AG04450 (cell line): ENCODE results near the gene LCN15. TPM values are rescaled to one million over a fixed set of nuclear protein-coding genes. Genes with fewer than 3 reads are reported as not detected.

Source experiments
- CTCF ChIA-PET: fragments of 300-600, 350-600 bp; formaldehyde crosslinking; extraction: SDS; loops from one replicate; lab custom pipeline; 2022; ENCODE audit warnings: antibody characterized with exemption, inconsistent platforms; lab: Charles Lee
- POLR2A ChIA-PET: fragments of 350-600 bp; formaldehyde crosslinking; extraction: SDS; loops from one replicate; lab custom pipeline; 2021; ENCODE audit warnings: antibody characterized with exemption, inconsistent platforms; lab: Yijun Ruan, JAX
- DNase-seq: peaks from one replicate; pipeline ENCODE4 v3.0.0-alpha.2; 2011; ENCODE audit warnings: low read depth, low spot score
- H3K27ac ChIP-seq: one replicate; pipeline ENCODE4 v1.5.1; 2012; ENCODE audit warnings: low read depth, low read length, control low read depth
- H3K27me3 ChIP-seq: one replicate; pipeline ENCODE4 v1.6.0; 2012; ENCODE audit warnings: low read length; ENCODE audit not compliant: control insufficient read depth, insufficient read depth
- H3K4me3 ChIP-seq: 2 replicates; pipeline ENCODE4 v1.5.1; 2011; ENCODE audit warnings: mild to moderate bottlenecking, low read depth, low read length, control low read depth
- H3K9me3 ChIP-seq: 2 replicates; pipeline ENCODE4 v1.5.1; 2012; ENCODE audit warnings: low read length; ENCODE audit not compliant: control insufficient read depth, insufficient read depth
- polyA plus RNA-seq: library from polyadenylated mRNA; depleted of rRNA; stranded (reverse); fragments of >200 nt; gene quantifications from 2 replicates; pipeline ENCODE4 v1.2.3, GENCODE V29; 2011
- TF ChIP-seq, protein P1 (sequence below): IDR thresholded peaks from 2 replicates; pipeline ENCODE4 v1.5.1; 2011; ENCODE audit warnings: low read depth, low read length, control low read depth, inconsistent platforms

LCN15 gene
- polyA plus RNA-seq, 1 experiment = not detected

DNA sequence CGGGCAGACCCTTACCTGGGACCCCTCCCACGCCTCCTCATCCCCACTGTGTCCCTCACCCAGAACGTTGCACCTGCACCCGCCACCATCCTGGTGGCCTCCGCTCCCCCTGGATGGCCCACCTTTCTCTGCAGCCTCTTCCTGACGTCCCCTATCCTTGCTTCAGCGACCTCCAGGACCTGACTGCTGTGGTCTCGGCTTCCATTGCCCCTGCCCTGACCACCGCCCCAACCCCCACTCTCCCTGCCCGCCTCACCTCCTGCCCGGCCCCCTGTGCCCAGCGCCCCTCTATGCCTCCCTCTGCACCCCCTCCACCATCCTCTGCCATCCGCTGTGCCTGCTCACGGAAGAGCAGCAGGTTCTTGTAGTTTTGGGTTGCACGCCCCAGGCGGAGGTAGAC, 23.8 kb downstream of the LCN15 start:
- H3K9me3 ChIP-seq = peaks cover 10% of the 10 kb centered on the region; the same call in 1 of the 2 replicates
- no peak overlapping the region for H3K4me3 ChIP-seq
- H3K27me3 ChIP-seq = peaks cover 56% of the 10 kb centered on the region
- TF ChIP-seq, protein P1, sequence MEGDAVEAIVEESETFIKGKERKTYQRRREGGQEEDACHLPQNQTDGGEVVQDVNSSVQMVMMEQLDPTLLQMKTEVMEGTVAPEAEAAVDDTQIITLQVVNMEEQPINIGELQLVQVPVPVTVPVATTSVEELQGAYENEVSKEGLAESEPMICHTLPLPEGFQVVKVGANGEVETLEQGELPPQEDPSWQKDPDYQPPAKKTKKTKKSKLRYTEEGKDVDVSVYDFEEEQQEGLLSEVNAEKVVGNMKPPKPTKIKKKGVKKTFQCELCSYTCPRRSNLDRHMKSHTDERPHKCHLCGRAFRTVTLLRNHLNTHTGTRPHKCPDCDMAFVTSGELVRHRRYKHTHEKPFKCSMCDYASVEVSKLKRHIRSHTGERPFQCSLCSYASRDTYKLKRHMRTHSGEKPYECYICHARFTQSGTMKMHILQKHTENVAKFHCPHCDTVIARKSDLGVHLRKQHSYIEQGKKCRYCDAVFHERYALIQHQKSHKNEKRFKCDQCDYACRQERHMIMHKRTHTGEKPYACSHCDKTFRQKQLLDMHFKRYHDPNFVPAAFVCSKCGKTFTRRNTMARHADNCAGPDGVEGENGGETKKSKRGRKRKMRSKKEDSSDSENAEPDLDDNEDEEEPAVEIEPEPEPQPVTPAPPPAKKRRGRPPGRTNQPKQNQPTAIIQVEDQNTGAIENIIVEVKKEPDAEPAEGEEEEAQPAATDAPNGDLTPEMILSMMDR = no peak
- ChIA-PET POLR2A (interaction anchor here (1.1 to 1.7 kb wide), 2 partner anchors 12 kb away, joined by 3 to 10 read pairs; no protein-coding TSS in a partner anchor), CTCF (no interaction called here)
- no peak overlapping the region for H3K27ac ChIP-seq
- no peak for DNase-seq

DNA sequence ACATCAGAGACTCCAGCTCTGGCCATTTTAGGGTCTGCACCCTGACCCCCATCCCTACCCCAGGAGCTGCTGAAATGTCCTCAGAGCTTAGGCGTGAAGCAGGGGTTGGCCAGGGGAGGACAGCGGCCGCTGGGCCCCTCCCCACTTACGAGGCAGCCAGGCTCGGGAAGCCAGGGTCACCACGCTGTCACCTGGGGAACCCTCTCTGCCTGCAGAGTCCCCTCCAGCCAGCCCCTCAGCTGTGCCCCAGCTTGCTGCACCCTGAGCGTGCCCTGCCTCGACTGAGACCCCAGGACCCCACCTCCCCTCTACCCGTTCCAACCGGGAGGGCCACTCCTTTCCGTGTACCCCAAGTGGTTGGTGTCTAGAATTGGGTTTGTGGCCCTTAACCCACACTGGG, 24.2 kb downstream of the LCN15 start:
- Histone ChIP-seq H3K9me3 (peaks cover 10% of the 10 kb centered on the region; the same call in 1 of the 2 replicates), H3K27ac (no peak overlapping the region), H3K4me3 (no peak overlapping the region), H3K27me3 (peaks cover 56% of the 10 kb centered on the region)
- DNase-seq = no peak
- TF ChIP-seq, protein P1 = no peak
- ChIA-PET CTCF (no interaction called here), POLR2A (interaction anchor here (1.1 kb wide), 1 partner anchor 12 kb away, joined by 3 read pairs; no protein-coding TSS in a partner anchor)

DNA sequence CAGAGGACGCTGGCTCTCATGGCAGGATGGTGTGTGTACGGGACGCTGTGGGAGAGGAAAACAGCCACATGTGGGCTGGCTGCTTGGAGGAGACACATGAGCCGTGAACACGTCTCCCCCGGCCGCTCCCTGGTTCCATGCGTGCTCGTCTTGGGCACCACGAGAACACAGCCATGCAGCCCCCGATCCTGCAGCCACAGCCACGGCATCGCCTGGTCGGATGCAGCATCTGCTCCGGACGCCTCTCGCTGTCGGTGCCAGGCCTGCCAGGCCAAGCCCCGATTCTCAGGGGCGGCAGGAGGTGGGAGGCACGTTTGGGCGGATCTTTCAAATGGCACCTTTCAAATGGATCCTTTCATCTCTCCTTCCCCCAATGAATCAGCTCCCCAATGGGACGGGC, 24.8 kb downstream of the LCN15 start:
- no peak overlapping the region for H3K27ac ChIP-seq
- no peak overlapping the region for H3K4me3 ChIP-seq
- POLR2A ChIA-PET = interaction anchor here (1.1 kb wide), 1 partner anchor 11 kb away, joined by 3 read pairs; no protein-coding TSS in a partner anchor
- TF ChIP-seq, protein P1 = no peak
- CTCF ChIA-PET = no interaction called here
- H3K9me3 ChIP-seq = peaks cover 10% of the 10 kb centered on the region; the same call in 1 of the 2 replicates
- peaks cover 56% of the 10 kb centered on the region for H3K27me3 ChIP-seq
- no peak for DNase-seq

DNA sequence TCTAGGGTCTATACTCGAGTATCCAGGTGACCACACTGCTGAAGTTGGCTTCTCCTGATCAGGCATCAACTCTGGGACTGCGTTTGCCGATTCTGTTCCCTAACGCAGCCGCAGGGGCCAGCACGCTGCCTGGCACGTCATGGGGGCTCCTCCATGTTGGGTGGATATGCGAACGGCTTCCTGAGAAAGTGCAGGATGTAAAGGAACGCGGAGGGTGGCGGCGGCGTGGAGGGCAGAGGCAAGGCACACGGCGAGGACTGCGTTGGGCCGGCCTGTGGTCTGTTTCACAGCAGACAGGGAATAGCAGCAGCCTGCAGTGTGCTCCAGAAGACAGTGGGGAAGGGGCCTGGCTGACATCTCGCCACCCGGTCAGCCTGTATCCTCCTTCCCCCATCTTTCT, 25.4 kb downstream of the LCN15 start:
- Histone ChIP-seq H3K27me3 (peaks cover 53% of the 10 kb centered on the region), H3K27ac (no peak overlapping the region), H3K4me3 (no peak overlapping the region), H3K9me3 (peaks cover 10% of the 10 kb centered on the region; the same call in 1 of the 2 replicates)
- ChIA-PET POLR2A (interaction anchor here (1.7 kb wide), 1 partner anchor 11 kb away, joined by 7 read pairs; no protein-coding TSS in a partner anchor), CTCF (no interaction called here)
- DNase-seq = no peak
- TF ChIP-seq, protein P1 = no peak

DNA sequence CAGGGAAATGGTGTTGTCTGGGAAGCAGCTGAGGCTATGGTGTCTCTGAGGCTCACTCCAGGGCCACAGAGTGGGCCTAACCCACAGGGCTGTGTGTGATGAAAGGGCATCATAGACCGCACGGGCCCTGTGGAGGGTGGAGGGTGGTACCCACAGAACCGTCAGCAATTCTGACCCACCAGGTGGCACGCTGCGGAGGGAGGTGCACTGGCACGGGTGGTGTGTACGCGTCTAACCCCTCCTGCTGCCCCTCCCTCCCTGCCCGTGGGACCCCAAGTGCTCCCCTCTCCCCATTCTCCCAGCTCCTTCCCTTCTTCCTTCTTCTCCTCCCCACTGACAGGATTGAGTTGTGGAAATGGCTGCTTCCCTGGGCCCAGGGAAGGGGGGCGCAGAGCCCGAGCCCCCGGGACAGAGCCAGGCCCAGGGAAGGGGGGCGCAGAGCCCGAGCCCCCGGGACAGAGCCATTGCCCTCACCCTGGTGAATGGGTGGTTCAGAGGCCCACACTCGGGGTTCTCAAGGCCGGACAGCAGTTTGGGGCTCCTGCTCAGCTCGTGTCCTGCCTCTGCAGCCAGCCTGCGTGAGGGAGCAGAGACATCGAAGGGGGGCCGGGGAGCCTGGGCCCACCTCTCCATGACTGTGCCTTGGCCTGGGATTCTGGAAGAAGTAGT, 28.4 kb downstream of the LCN15 start:
- H3K4me3 ChIP-seq = no peak overlapping the region
- peaks cover 29% of the 10 kb centered on the region for H3K27me3 ChIP-seq
- peaks cover 10% of the 10 kb centered on the region; the same call in 1 of the 2 replicates for H3K9me3 ChIP-seq
- ChIA-PET POLR2A (no interaction called here), CTCF (interaction anchor here (0.6 kb wide), 1 partner anchor 65 kb away, joined by 3 read pairs; no protein-coding TSS in a partner anchor)
- DNase-seq = no peak
- TF ChIP-seq, protein P1 = no peak
- no peak overlapping the region for H3K27ac ChIP-seq
